HepG2 (cell line): Measurements from ENCODE around the gene ARHGEF3. TPM values are rescaled to one million over a fixed set of nuclear protein-coding genes. Genes with fewer than 3 reads are reported as not detected.

Source experiments
- ATAC-seq: fragments of 200-7000 bp; cut with Tn5 transposase; 3 replicates; pipeline ENCODE4 v1.9.1; 2020; ENCODE audit warnings: mild to moderate bottlenecking, moderate library complexity
- BruUV-seq: library from RNA; stranded (reverse); fragments of 400-500 nt; replicated peaks from 2 replicates; lab custom pipeline; 2021; lab: Mats Ljungman, UMichigan
- CTCF ChIA-PET: fragments of 300-600 bp; formaldehyde crosslinking; extraction: SDS; loops from one replicate; lab custom pipeline; 2021; ENCODE audit warnings: low total read pairs, inconsistent platforms, low intra/inter-chr PET ratio; lab: Yijun Ruan, JAX
- POLR2A ChIA-PET: fragments of 350-600 bp; sonication (Branson Sonifier 250); formaldehyde crosslinking; loops from one replicate; lab custom pipeline; 2020; ENCODE audit warnings: antibody characterized with exemption, inconsistent platforms; lab: Yijun Ruan, JAX
- DNase-seq: peaks from one replicate; pipeline ENCODE4 v3.0.0-alpha.2; 2015; ENCODE audit warnings: low spot score
- FAIRE-seq: peaks from 3 replicates; lab custom pipeline; 2011; peaks lifted over from hg19 to GRCh38; lab: Jason Lieb, UNC
- H2AFZ ChIP-seq: one replicate; pipeline ENCODE4 v1.6.1; 2011; ENCODE audit warnings: low read length, inconsistent platforms
- H3K27ac ChIP-seq: fragments of 300-600 bp; 3 replicates; pipeline ENCODE4 v1.8.0; 2011; ENCODE audit warnings: mixed run types, mild to moderate bottlenecking, mixed read lengths, low read length, inconsistent platforms; ENCODE audit not compliant: insufficient read depth; ENCODE audit errors: extremely low read length
- H3K27me3 ChIP-seq, 2 experiments: fragments of 200-600 bp in 1 of 2; 2 replicates in 1 of 2; 3 replicates in 1 of 2; pipeline versions ENCODE4 v1.6.0 to v1.8.0; 2011; ENCODE audit warnings: low read length in 2 of 2, mild to moderate bottlenecking in 2 of 2, moderate library complexity in 2 of 2, inconsistent platforms in 1 of 2; ENCODE audit not compliant: insufficient read depth in 2 of 2, control insufficient read depth in 1 of 2
- H3K36me3 ChIP-seq, 2 experiments: fragments of 200-600 bp in 1 of 2; replicated peaks in 1 of 2; 2 replicates in 1 of 2; 3 replicates in 1 of 2; pipeline versions ENCODE4 v1.5.1 to v1.8.0; 2011; ENCODE audit warnings: low read length in 2 of 2, inconsistent platforms in 1 of 2; ENCODE audit not compliant: insufficient read depth in 2 of 2, control insufficient read depth in 1 of 2
- H3K4me1 ChIP-seq: 2 replicates; pipeline ENCODE4 v1.5.1; 2012; ENCODE audit warnings: low read length, inconsistent platforms; ENCODE audit not compliant: insufficient read depth
- H3K4me2 ChIP-seq: 2 replicates; pipeline ENCODE4 v1.6.0; 2011; ENCODE audit warnings: low read depth, low read length, inconsistent platforms
- H3K4me3 ChIP-seq, 3 experiments: fragments of 200-600 bp in 1 of 3; sonication (generic), shearing (Covaris generic) in 1 of 3; replicated peaks in 1 of 3; 2 replicates each; pipeline ENCODE4 v1.5.1; 2011 to 2016; ENCODE audit warnings: low read length in 3 of 3, inconsistent platforms in 2 of 3, low read depth in 2 of 3, mild to moderate bottlenecking in 2 of 3, control low read depth in 1 of 3, mixed read lengths in 1 of 3; ENCODE audit not compliant: insufficient read depth in 1 of 3
- H3K79me2 ChIP-seq: one replicate; pipeline ENCODE4 v1.6.1; 2011; ENCODE audit warnings: low read length, inconsistent platforms; ENCODE audit not compliant: insufficient read depth
- H3K9ac ChIP-seq: 2 replicates; pipeline ENCODE4 v1.6.0; 2011; ENCODE audit warnings: mild to moderate bottlenecking, low read depth, low read length, inconsistent platforms; ENCODE audit not compliant: insufficient read depth
- H3K9me3 ChIP-seq: 2 replicates; pipeline ENCODE4 v1.5.1; 2012; ENCODE audit warnings: mild to moderate bottlenecking, low read length
- H4K20me1 ChIP-seq: 2 replicates; pipeline ENCODE4 v1.6.0; 2011; ENCODE audit warnings: inconsistent platforms, mild to moderate bottlenecking, low read length, moderate library complexity; ENCODE audit not compliant: insufficient read depth
- ATF6 ChIP-seq: sonication (generic); formaldehyde crosslinking; conservative IDR thresholded peaks from 2 replicates; pipeline ENCODE4 v1.4.0; 2020; ENCODE audit warnings: missing genetic modification reagents
- BHLHE40 ChIP-seq: IDR thresholded peaks from 2 replicates; pipeline ENCODE4 v1.6.1; 2011; ENCODE audit warnings: low read length, improper control_type of control experiment
- CENPBD1 ChIP-seq: sonication (generic); formaldehyde crosslinking; IDR thresholded peaks from 2 replicates; pipeline ENCODE4 v1.8.0; 2022; ENCODE audit warnings: missing genetic modification reagents, low read depth, mild to moderate bottlenecking, borderline replicate concordance
- ELF4 ChIP-seq: sonication (generic); formaldehyde crosslinking; IDR thresholded peaks from 2 replicates; pipeline ENCODE4 v1.5.0; 2020; ENCODE audit warnings: missing genetic modification reagents, mild to moderate bottlenecking, moderate library complexity, borderline replicate concordance
- FOXJ3 ChIP-seq: sonication (generic); formaldehyde crosslinking; IDR thresholded peaks from 2 replicates; pipeline ENCODE4 v1.4.0; 2020; ENCODE audit warnings: missing genetic modification reagents, mild to moderate bottlenecking, borderline replicate concordance
- GFI1 ChIP-seq: sonication (generic); formaldehyde crosslinking; IDR thresholded peaks from 2 replicates; pipeline ENCODE4 v1.5.0; 2020; ENCODE audit warnings: missing genetic modification reagents, mild to moderate bottlenecking, borderline replicate concordance
- UBTF ChIP-seq: sonication (generic); formaldehyde crosslinking; IDR thresholded peaks from 2 replicates; pipeline ENCODE4 v1.4.0; 2020; ENCODE audit warnings: mild to moderate bottlenecking, missing genetic modification reagents
- WGBS: methylation state at CpG from one replicate; pipeline ENCODE4 v1.1.6; 2017; ENCODE audit warnings: low lambda C conversion rate; 5-methylcytosine and 5-hydroxymethylcytosine counted together
- in situ Hi-C: cut with HindIII; loops from 2 replicates; pipeline ENCODE4 v1.10.0; 2017; ENCODE audit warnings: low pct_unique_long_range_greater_than_20kb; ENCODE audit not compliant: extremely low pct_ligation_motif_present
- intact Hi-C: fragments of 100-400 bp; cut with micrococcal nuclease; formaldehyde crosslinking; loops from one replicate; pipeline ENCODE4 v1.10.0; 2022; ENCODE audit not compliant: unreplicated experiment
- polyA plus RNA-seq, 8 experiments: library from polyadenylated mRNA; depleted of rRNA in 3 of 8; stranded (reverse) in 7 of 8; unstranded in 1 of 8; fragments of >200 nt; fragmentation: Illumina TruSeq in 4 of 8; extraction: Trizol in 4 of 8; gene quantifications; 2 replicates each; pipeline versions ENCODE4 v1.2.1 to v1.2.3, GENCODE V29; 2011 to 2016; ENCODE audit warnings: low read depth in 4 of 8, missing spikeins in 1 of 8, mixed read lengths in 1 of 8; ENCODE audit not compliant: insufficient read depth in 1 of 8
- total RNA-seq, 5 experiments: library from RNA; depleted of rRNA; stranded (reverse); fragments of >200 nt; fragmentation: Illumina TruSeq; extraction: Trizol; gene quantifications; 2 replicates each; pipeline ENCODE4 v1.2.3, GENCODE V29; 2016; ENCODE audit warnings: low read depth in 1 of 5
- TF ChIP-seq, protein P1 (sequence below): sonication (generic); formaldehyde crosslinking; IDR thresholded peaks from 2 replicates; pipeline ENCODE4 v1.5.0; 2020; ENCODE audit warnings: mild to moderate bottlenecking, missing genetic modification reagents, borderline replicate concordance
- TF ChIP-seq, protein P2 (sequence below): sonication (generic); formaldehyde crosslinking; IDR thresholded peaks from 2 replicates; pipeline ENCODE4 v1.4.0; 2020; ENCODE audit warnings: mild to moderate bottlenecking, missing genetic modification reagents

Gene ARHGEF3
- total and polyA plus RNA-seq, 2 of the 13 experiments (the other 11 are each of a cell fraction or from before 2014, with no cell fraction given) = 14.8 to 23.1 TPM

DNA sequence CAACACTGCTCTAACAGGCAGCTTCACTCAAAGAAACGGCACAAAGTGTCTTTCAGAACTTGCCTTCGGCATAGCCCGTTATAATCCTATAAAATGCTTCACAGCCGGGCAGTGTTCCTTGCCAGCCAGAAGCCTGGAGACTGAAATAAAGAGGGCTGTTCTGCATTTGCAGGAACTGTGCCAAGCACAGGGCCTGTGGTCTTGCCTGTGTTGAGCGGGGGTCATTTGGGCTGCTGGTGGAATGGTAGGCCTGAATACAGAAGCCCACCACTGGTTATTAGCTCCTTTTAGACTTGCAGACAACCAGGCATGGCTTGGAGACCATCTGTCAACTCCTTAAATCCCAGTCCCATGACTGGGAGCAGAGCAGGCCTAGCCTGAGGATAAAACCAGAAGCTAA lies 4.7 kb upstream of the ARHGEF3 start:
- CTCF ChIA-PET = no interaction called here
- H3K36me3 ChIP-seq = no peaks in the 10 kb centered on the region
- WGBS = 97% methylated on average over 5 of the region's 5 CpGs
- no peak for DNase-seq
- H2AFZ ChIP-seq = no peak overlapping the region
- H3K4me2 ChIP-seq = no peak overlapping the region
- H3K4me1 ChIP-seq = peaks cover 23% of the 10 kb centered on the region
- in situ Hi-C loops = no loop called here
- peaks cover 3% of the 10 kb centered on the region for H3K79me2 ChIP-seq
- H3K27me3 ChIP-seq = no peaks in the 10 kb centered on the region; a peak in 1 of 5 replicates
- no peaks in the 10 kb centered on the region for H3K9me3 ChIP-seq
- no peaks in the 10 kb centered on the region for H4K20me1 ChIP-seq
- POLR2A ChIA-PET = interaction anchor here (2.4 kb wide), 1 partner anchor 12 kb away, joined by 7 read pairs; no protein-coding TSS in a partner anchor
- ATAC-seq = no peak
- no peak overlapping the region for H3K9ac ChIP-seq
- H3K4me3 ChIP-seq = no peak overlapping the region
- no peak for FAIRE-seq
- intact Hi-C loops = no loop called here
- no TSS peak for BruUV-seq
- no peak overlapping the region for H3K27ac ChIP-seq
- TF ChIP-seq, protein P1, sequence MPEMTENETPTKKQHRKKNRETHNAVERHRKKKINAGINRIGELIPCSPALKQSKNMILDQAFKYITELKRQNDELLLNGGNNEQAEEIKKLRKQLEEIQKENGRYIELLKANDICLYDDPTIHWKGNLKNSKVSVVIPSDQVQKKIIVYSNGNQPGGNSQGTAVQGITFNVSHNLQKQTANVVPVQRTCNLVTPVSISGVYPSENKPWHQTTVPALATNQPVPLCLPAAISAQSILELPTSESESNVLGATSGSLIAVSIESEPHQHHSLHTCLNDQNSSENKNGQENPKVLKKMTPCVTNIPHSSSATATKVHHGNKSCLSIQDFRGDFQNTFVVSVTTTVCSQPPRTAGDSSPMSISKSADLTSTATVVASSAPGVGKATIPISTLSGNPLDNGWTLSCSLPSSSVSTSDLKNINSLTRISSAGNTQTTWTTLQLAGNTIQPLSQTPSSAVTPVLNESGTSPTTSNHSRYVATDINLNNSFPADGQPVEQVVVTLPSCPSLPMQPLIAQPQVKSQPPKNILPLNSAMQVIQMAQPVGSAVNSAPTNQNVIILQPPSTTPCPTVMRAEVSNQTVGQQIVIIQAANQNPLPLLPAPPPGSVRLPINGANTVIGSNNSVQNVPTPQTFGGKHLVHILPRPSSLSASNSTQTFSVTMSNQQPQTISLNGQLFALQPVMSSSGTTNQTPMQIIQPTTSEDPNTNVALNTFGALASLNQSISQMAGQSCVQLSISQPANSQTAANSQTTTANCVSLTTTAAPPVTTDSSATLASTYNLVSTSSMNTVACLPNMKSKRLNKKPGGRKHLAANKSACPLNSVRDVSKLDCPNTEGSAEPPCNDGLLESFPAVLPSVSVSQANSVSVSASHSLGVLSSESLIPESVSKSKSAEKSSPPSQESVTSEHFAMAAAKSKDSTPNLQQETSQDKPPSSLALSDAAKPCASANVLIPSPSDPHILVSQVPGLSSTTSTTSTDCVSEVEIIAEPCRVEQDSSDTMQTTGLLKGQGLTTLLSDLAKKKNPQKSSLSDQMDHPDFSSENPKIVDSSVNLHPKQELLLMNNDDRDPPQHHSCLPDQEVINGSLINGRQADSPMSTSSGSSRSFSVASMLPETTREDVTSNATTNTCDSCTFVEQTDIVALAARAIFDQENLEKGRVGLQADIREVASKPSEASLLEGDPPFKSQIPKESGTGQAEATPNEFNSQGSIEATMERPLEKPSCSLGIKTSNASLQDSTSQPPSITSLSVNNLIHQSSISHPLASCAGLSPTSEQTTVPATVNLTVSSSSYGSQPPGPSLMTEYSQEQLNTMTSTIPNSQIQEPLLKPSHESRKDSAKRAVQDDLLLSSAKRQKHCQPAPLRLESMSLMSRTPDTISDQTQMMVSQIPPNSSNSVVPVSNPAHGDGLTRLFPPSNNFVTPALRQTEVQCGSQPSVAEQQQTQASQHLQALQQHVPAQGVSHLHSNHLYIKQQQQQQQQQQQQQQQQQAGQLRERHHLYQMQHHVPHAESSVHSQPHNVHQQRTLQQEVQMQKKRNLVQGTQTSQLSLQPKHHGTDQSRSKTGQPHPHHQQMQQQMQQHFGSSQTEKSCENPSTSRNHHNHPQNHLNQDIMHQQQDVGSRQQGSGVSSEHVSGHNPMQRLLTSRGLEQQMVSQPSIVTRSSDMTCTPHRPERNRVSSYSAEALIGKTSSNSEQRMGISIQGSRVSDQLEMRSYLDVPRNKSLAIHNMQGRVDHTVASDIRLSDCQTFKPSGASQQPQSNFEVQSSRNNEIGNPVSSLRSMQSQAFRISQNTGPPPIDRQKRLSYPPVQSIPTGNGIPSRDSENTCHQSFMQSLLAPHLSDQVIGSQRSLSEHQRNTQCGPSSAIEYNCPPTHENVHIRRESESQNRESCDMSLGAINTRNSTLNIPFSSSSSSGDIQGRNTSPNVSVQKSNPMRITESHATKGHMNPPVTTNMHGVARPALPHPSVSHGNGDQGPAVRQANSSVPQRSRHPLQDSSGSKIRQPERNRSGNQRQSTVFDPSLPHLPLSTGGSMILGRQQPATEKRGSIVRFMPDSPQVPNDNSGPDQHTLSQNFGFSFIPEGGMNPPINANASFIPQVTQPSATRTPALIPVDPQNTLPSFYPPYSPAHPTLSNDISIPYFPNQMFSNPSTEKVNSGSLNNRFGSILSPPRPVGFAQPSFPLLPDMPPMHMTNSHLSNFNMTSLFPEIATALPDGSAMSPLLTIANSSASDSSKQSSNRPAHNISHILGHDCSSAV = no peak
- TF ChIP-seq ELF4 (no peak), UBTF (CRISPR knock-in tag) (no peak), ATF6 (CRISPR knock-in tag) (no peak), FOXJ3 (CRISPR knock-in tag) (no peak), GFI1 (CRISPR knock-in tag) (no peak), BHLHE40 (no peak), CENPBD1 (CRISPR knock-in tag) (no peak)
- TF ChIP-seq, protein P2, sequence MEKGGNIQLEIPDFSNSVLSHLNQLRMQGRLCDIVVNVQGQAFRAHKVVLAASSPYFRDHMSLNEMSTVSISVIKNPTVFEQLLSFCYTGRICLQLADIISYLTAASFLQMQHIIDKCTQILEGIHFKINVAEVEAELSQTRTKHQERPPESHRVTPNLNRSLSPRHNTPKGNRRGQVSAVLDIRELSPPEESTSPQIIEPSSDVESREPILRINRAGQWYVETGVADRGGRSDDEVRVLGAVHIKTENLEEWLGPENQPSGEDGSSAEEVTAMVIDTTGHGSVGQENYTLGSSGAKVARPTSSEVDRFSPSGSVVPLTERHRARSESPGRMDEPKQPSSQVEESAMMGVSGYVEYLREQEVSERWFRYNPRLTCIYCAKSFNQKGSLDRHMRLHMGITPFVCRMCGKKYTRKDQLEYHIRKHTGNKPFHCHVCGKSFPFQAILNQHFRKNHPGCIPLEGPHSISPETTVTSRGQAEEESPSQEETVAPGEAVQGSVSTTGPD (CRISPR knock-in tag) = no peak
